Naive thymus-derived CD8-positive, alpha-beta T cell (primary cell): Measurements from ENCODE around the gene LRMDA. TPM values are rescaled to one million over a fixed set of nuclear protein-coding genes. Genes with fewer than 3 reads are reported as not detected.

Experiments used
- ATAC-seq, 2 donors: fragments of 150-1000 bp; cut with Tn5 transposase in 1 of 2; sonication (Bioruptor Pico), chemical (Tn5 transposase) in 1 of 2; 1 replicate in 1 of 2; 2 replicates in 1 of 2; pipeline ENCODE4 v1.10.0; 2021; ENCODE audit warnings: mild to moderate bottlenecking in 2 of 2, moderate library complexity in 2 of 2
- POLR2A ChIA-PET: fragments of 350-600 bp; sonication (Branson Sonifier 250); formaldehyde crosslinking; loops from one replicate; lab custom pipeline; 2021; ENCODE audit warnings: antibody characterized with exemption; lab: Charles Lee
- DNase-seq, 10 donors: peaks; one replicate each; pipeline versions ENCODE4 v3.0.0 to v3.0.0-alpha.2; 2020 to 2022
- H3K27ac Mint-ChIP-seq, 10 donors: one replicate each; pipeline ENCODE4 v1.8.0; 2020 to 2022; ENCODE audit warnings: mild to moderate bottlenecking in 10 of 10, mixed read lengths in 10 of 10, moderate library complexity in 4 of 10, inconsistent platforms in 1 of 10
- H3K27me3 Mint-ChIP-seq, 5 donors: one replicate each; pipeline ENCODE4 v1.8.0; 2021 to 2022; ENCODE audit warnings: mixed read lengths in 5 of 5
- H3K36me3 Mint-ChIP-seq, 3 donors: one replicate each; pipeline ENCODE4 v1.8.0; 2020 to 2022; ENCODE audit warnings: mixed read lengths in 3 of 3, mild to moderate bottlenecking in 2 of 3, inconsistent platforms in 1 of 3
- H3K4me1 Mint-ChIP-seq, 4 donors: one replicate each; pipeline ENCODE4 v1.8.0; 2021 to 2022; ENCODE audit warnings: mixed read lengths in 4 of 4
- H3K4me3 Mint-ChIP-seq, 10 donors: one replicate each; pipeline ENCODE4 v1.8.0; 2020 to 2022; ENCODE audit warnings: mild to moderate bottlenecking in 10 of 10, mixed read lengths in 10 of 10, moderate library complexity in 6 of 10, inconsistent platforms in 1 of 10
- H3K9me3 Mint-ChIP-seq, 9 donors: one replicate each; pipeline ENCODE4 v1.8.0; 2020 to 2022; ENCODE audit warnings: mixed read lengths in 9 of 9, mild to moderate bottlenecking in 3 of 9, inconsistent platforms in 1 of 9, moderate library complexity in 1 of 9
- polyA plus RNA-seq, 3 donors: library from polyadenylated mRNA; unstranded; fragments of 300-500 nt; fragmentation: Illumina TruSeq; gene quantifications; one replicate each; pipeline ENCODE4 v1.2.3, GENCODE V29; 2021
- total RNA-seq, 8 experiments: library from RNA in 2 of 8; stranded (reverse) in 2 of 8; gene quantifications; one replicate each; pipeline ENCODE4 v1.2.3 and lab custom pipeline; 2021 to 2026

LRMDA gene
- total and polyA plus RNA-seq, 5 experiments from 2014 or later = not detected

- DNase-seq (no peak), ATAC-seq (no peak)
- Mint-ChIP-seq H3K36me3 (no peaks in the 10 kb centered on the region), H3K4me1 (no peaks in the 10 kb centered on the region), H3K4me3 (no peak overlapping the region), H3K9me3 (peaks cover 0 to 2% (median 0%) of the 10 kb centered on the region in 9 donors), H3K27me3 (peaks cover 0 to 6% (median 2%) of the 10 kb centered on the region in 5 donors), H3K27ac (no peak overlapping the region)
- POLR2A ChIA-PET = no interaction called here
Measured at GRCh38 chr10:75971402-75972211, 540.2 kb downstream of the LRMDA start.

- Mint-ChIP-seq H3K27ac (no peak overlapping the region), H3K27me3 (peaks cover 0 to 6% (median 0%) of the 10 kb centered on the region in 5 donors), H3K4me3 (no peak overlapping the region), H3K9me3 (peaks cover 0 to under 1% (median 0%) of the 10 kb centered on the region in 9 donors), H3K36me3 (no peaks in the 10 kb centered on the region), H3K4me1 (no peaks in the 10 kb centered on the region)
- DNase-seq (no peak), ATAC-seq (no peak)
- POLR2A ChIA-PET = no interaction called here
Measured at GRCh38 chr10:75972491-75973276, 541.3 kb downstream of the LRMDA start.

- Mint-ChIP-seq H3K4me3 (no peak overlapping the region), H3K36me3 (no peaks in the 10 kb centered on the region), H3K9me3 (peaks cover 0 to 3% (median 0%) of the 10 kb centered on the region in 9 donors), H3K27me3 (peaks cover 0 to 6% (median 0%) of the 10 kb centered on the region in 5 donors), H3K4me1 (no peaks in the 10 kb centered on the region), H3K27ac (no peak overlapping the region)
- POLR2A ChIA-PET = no interaction called here
- DNase-seq (no peak), ATAC-seq (no peak)
Measured at GRCh38 chr10:75974080-75974479, 542.7 kb downstream of the LRMDA start.

GRCh38 chr10:75976681-75977080 is 545.3 kb downstream of the LRMDA start:
- no peaks in the 10 kb centered on the region for H3K4me1 Mint-ChIP-seq
- no peak overlapping the region for H3K4me3 Mint-ChIP-seq
- ATAC-seq = no peak
- H3K27ac Mint-ChIP-seq = no peak overlapping the region
- no peaks in the 10 kb centered on the region for H3K36me3 Mint-ChIP-seq
- peaks cover 0 to 3% (median 0%) of the 10 kb centered on the region in 9 donors for H3K9me3 Mint-ChIP-seq
- no peak for DNase-seq
- POLR2A ChIA-PET = no interaction called here
- peaks cover 0 to 4% (median 3%) of the 10 kb centered on the region in 5 donors for H3K27me3 Mint-ChIP-seq

GRCh38 chr10:75977139-75977538 is 545.7 kb downstream of the LRMDA start:
- Mint-ChIP-seq H3K27ac (no peak overlapping the region), H3K27me3 (peaks cover 0 to 3% (median 3%) of the 10 kb centered on the region in 5 donors), H3K36me3 (no peaks in the 10 kb centered on the region), H3K4me1 (no peaks in the 10 kb centered on the region), H3K9me3 (peaks cover 0 to 3% (median 0%) of the 10 kb centered on the region in 9 donors), H3K4me3 (no peak overlapping the region)
- ATAC-seq = no peak
- POLR2A ChIA-PET = no interaction called here
- DNase-seq = no peak

GRCh38 chr10:75978213-75978612 is 546.8 kb downstream of the LRMDA start:
- Mint-ChIP-seq H3K4me3 (no peak overlapping the region), H3K36me3 (no peaks in the 10 kb centered on the region), H3K27me3 (peaks cover 0 to 4% (median 3%) of the 10 kb centered on the region in 5 donors), H3K9me3 (peaks cover 0 to 4% (median 0%) of the 10 kb centered on the region in 9 donors), H3K27ac (no peak overlapping the region), H3K4me1 (no peaks in the 10 kb centered on the region)
- no peak for DNase-seq
- POLR2A ChIA-PET = no interaction called here
- ATAC-seq = no peak

- ATAC-seq (no peak), DNase-seq (no peak)
- Mint-ChIP-seq H3K36me3 (no peaks in the 10 kb centered on the region), H3K9me3 (peaks cover 0 to 5% (median 0%) of the 10 kb centered on the region in 9 donors), H3K4me1 (no peaks in the 10 kb centered on the region), H3K4me3 (no peak overlapping the region), H3K27ac (no peak overlapping the region), H3K27me3 (peaks cover 0 to 9% (median 3%) of the 10 kb centered on the region in 5 donors)
- POLR2A ChIA-PET = no interaction called here
Measured at GRCh38 chr10:75980419-75981002, 549.1 kb downstream of the LRMDA start.

- Mint-ChIP-seq H3K4me3 (no peak overlapping the region), H3K27ac (no peak overlapping the region), H3K4me1 (no peaks in the 10 kb centered on the region), H3K9me3 (peaks cover 0 to 5% (median 0%) of the 10 kb centered on the region in 9 donors), H3K27me3 (peaks cover 0 to 9% (median 3%) of the 10 kb centered on the region in 5 donors), H3K36me3 (no peaks in the 10 kb centered on the region)
- DNase-seq = no peak
- POLR2A ChIA-PET = no interaction called here
- no peak for ATAC-seq
Measured at GRCh38 chr10:75982611-75983369, 551.4 kb downstream of the LRMDA start.

- Mint-ChIP-seq H3K36me3 (no peaks in the 10 kb centered on the region), H3K4me3 (no peak overlapping the region), H3K27me3 (peaks cover 0 to 13% (median 3%) of the 10 kb centered on the region in 5 donors), H3K4me1 (no peaks in the 10 kb centered on the region), H3K9me3 (peaks cover 0 to 4% (median 0%) of the 10 kb centered on the region in 9 donors), H3K27ac (no peak overlapping the region)
- no peak for DNase-seq
- no peak for ATAC-seq
- POLR2A ChIA-PET = no interaction called here
Measured at GRCh38 chr10:75984067-75984466, 552.6 kb downstream of the LRMDA start.

GRCh38 chr10:75987616-75988015 is 556.2 kb downstream of the LRMDA start:
- ATAC-seq (no peak), DNase-seq (no peak)
- Mint-ChIP-seq H3K36me3 (no peaks in the 10 kb centered on the region), H3K4me3 (no peak overlapping the region), H3K27me3 (peaks cover 0 to 13% (median 0%) of the 10 kb centered on the region in 5 donors), H3K27ac (no peak overlapping the region), H3K4me1 (no peaks in the 10 kb centered on the region), H3K9me3 (peaks cover 0 to 4% (median 0%) of the 10 kb centered on the region in 9 donors)
- POLR2A ChIA-PET = no interaction called here

GRCh38 chr10:75994357-75995040 is 563.1 kb downstream of the LRMDA start:
- POLR2A ChIA-PET = no interaction called here
- Mint-ChIP-seq H3K9me3 (peaks cover 0 to 2% (median 0%) of the 10 kb centered on the region in 9 donors), H3K4me1 (no peaks in the 10 kb centered on the region), H3K27ac (no peak overlapping the region), H3K27me3 (peaks cover 0 to 6% (median 0%) of the 10 kb centered on the region in 5 donors), H3K36me3 (no peaks in the 10 kb centered on the region), H3K4me3 (no peak overlapping the region)
- no peak for ATAC-seq
- no peak for DNase-seq

GRCh38 chr10:75995041-75995430 is 563.6 kb downstream of the LRMDA start:
- Mint-ChIP-seq H3K27ac (no peak overlapping the region), H3K36me3 (no peaks in the 10 kb centered on the region), H3K27me3 (peaks cover 0 to 6% (median 0%) of the 10 kb centered on the region in 5 donors), H3K9me3 (peaks cover 0 to 2% (median 0%) of the 10 kb centered on the region in 9 donors), H3K4me3 (no peak overlapping the region), H3K4me1 (no peaks in the 10 kb centered on the region)
- ATAC-seq (no peak), DNase-seq (no peak)
- POLR2A ChIA-PET = no interaction called here
